H1 (cell line): ENCODE results near the gene F11R. TPM values are rescaled to one million over a fixed set of nuclear protein-coding genes. Genes with fewer than 3 reads are reported as not detected.

Source experiments
- ATF3 ChIP-seq: IDR thresholded peaks from 2 replicates; pipeline ENCODE4 v1.6.1; 2011; ENCODE audit warnings: low read depth, mild to moderate bottlenecking, low read length; ENCODE audit not compliant: insufficient read depth
- TBP ChIP-seq: IDR thresholded peaks from 2 replicates; pipeline ENCODE4 v1.6.1; 2011; ENCODE audit warnings: low read depth, low read length, improper control_type of control experiment
- ZNF274 ChIP-seq: IDR thresholded peaks from 2 replicates; pipeline ENCODE4 v1.7.0; 2012; ENCODE audit warnings: low read length, borderline replicate concordance; ENCODE audit errors: extremely low read depth
- polyA plus RNA-seq, 7 experiments: library from polyadenylated mRNA; depleted of rRNA in 3 of 7; stranded (reverse) in 5 of 7; unstranded in 2 of 7; fragments of >200 nt in 5 of 7; fragments of 200-250 nt in 2 of 7; gene quantifications; 1 replicate in 5 of 7; 2 replicates in 1 of 7; 4 replicates in 1 of 7; pipeline versions ENCODE4 v1.2.1 to v1.2.3, GENCODE V29; 2011 to 2013; ENCODE audit warnings: missing spikeins in 2 of 7, mixed read lengths in 2 of 7
- total RNA-seq: library from RNA; stranded (reverse); fragmentation: NEBNext Ultra II Directional; extraction: Animal tissue kit (Norgen Biotek cat#: 25700); gene quantifications from 2 replicates; pipeline ENCODE4 v1.2.1, GENCODE V29; 2021
- TF ChIP-seq, protein P1 (sequence below): IDR thresholded peaks from 2 replicates; pipeline ENCODE4 v1.6.1; 2012; ENCODE audit warnings: inconsistent platforms

F11R gene
- total and polyA plus RNA-seq, 2 of the 8 experiments (the other 6 are each of a cell fraction or from before 2014, with no cell fraction given): 159 to 200 TPM

DNA sequence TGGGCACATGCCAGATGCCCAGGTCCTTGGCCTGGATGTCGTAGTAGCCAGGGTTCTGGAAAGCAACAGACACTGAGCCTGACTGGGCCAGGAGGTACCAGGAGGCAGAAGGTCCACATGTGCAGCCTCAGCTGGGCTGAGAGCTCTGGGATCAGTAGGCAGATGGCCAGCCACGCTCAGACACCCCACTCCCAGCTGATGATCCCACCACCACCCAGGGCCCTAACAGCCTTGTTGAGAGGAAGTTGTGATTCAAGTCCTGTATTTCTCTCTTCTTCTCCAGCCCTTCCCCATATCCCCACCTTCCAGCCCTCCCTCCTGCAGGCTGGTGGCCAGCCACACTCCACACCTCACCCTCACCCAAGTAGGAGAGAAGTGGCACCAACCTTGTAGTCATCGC is 70.3 kb downstream of the F11R start (continued):
- no peak for TF ChIP-seq ATF3
- TF ChIP-seq TBP: no peak
- no peak for TF ChIP-seq ZNF274
- TF ChIP-seq, protein P1, sequence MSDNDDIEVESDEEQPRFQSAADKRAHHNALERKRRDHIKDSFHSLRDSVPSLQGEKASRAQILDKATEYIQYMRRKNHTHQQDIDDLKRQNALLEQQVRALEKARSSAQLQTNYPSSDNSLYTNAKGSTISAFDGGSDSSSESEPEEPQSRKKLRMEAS: no peak
